SK-N-SH (cell line): ENCODE data around the gene SEC31B. TPM values are rescaled to one million over a fixed set of nuclear protein-coding genes. Genes with fewer than 3 reads are reported as not detected.

Experiments used
- CTCF ChIA-PET: fragments of 300-600, 350-600 bp; formaldehyde crosslinking; extraction: SDS; loops from one replicate; lab custom pipeline; 2021; lab: Yijun Ruan, JAX
- POLR2A ChIA-PET: fragments of 350-600 bp; sonication (Branson Sonifier 250); formaldehyde crosslinking; extraction: SDS; loops from one replicate; lab custom pipeline; 2020; ENCODE audit warnings: antibody characterized with exemption, inconsistent platforms; lab: Yijun Ruan, JAX
- DNase-seq: peaks from one replicate; pipeline ENCODE4 v3.0.0; 2012
- H2AFZ ChIP-seq: fragments of 200-600 bp; sonication (generic); 2 replicates; pipeline ENCODE4 v1.8.1; 2016; ENCODE audit warnings: antibody characterized with exemption, mild to moderate bottlenecking, low read depth
- H3F3A ChIP-seq: fragments of 200-600 bp; sonication (generic); replicated peaks from 2 replicates; pipeline ENCODE3; 2016; ENCODE audit warnings: antibody characterized with exemption, mild to moderate bottlenecking; ENCODE audit not compliant: insufficient read depth
- H3K27ac ChIP-seq, 2 experiments: fragments of 200-500 bp in 1 of 2; fragments of 200-600 bp in 1 of 2; sonication (Bioruptor generic) in 1 of 2; sonication (generic), shearing (Covaris generic) in 1 of 2; 2 replicates each; pipeline versions ENCODE4 v1.5.1 to v1.6.1; 2014 to 2016; ENCODE audit warnings: low read depth in 2 of 2, inconsistent platforms in 1 of 2, low read length in 1 of 2, mild to moderate bottlenecking in 1 of 2, mixed read lengths in 1 of 2
- H3K27me3 ChIP-seq: fragments of 200-600 bp; sonication (generic), shearing (Covaris generic); 2 replicates; pipeline ENCODE4 v1.6.1; 2016; ENCODE audit warnings: mixed run types; ENCODE audit not compliant: insufficient read depth
- H3K36me3 ChIP-seq, 2 experiments: fragments of 200-500 bp in 1 of 2; fragments of 200-600 bp in 1 of 2; sonication (Bioruptor generic) in 1 of 2; sonication (generic) in 1 of 2; replicated peaks in 1 of 2; 2 replicates each; pipeline versions ENCODE3 to v1.5.1; 2014 to 2016; ENCODE audit warnings: low read length in 1 of 2, mild to moderate bottlenecking in 1 of 2; ENCODE audit not compliant: insufficient read depth in 2 of 2, control insufficient read depth in 1 of 2
- H3K4me1 ChIP-seq, 2 experiments: fragments of 200-500 bp in 1 of 2; fragments of 200-600 bp in 1 of 2; sonication (Bioruptor generic) in 1 of 2; sonication (generic), shearing (Covaris generic) in 1 of 2; 2 replicates each; pipeline versions ENCODE4 v1.5.1 to v1.6.1; 2014 to 2016; ENCODE audit warnings: low read depth in 1 of 2, low read length in 1 of 2, mixed run types in 1 of 2; ENCODE audit not compliant: insufficient read depth in 2 of 2, control insufficient read depth in 1 of 2
- H3K4me2 ChIP-seq: fragments of 200-600 bp; sonication (generic), shearing (Covaris generic); 2 replicates; pipeline ENCODE4 v1.6.1; 2017; ENCODE audit warnings: mixed run types
- H3K4me3 ChIP-seq, 2 experiments: fragments of 200-500 bp in 1 of 2; fragments of 200-600 bp in 1 of 2; sonication (Bioruptor generic) in 1 of 2; sonication (generic), shearing (Covaris generic) in 1 of 2; 2 replicates each; pipeline versions ENCODE4 v1.5.1 to v1.8.1; 2014 to 2016; ENCODE audit warnings: low read depth in 2 of 2, inconsistent platforms in 1 of 2, low read length in 1 of 2, mild to moderate bottlenecking in 1 of 2, mixed read lengths in 1 of 2, moderate library complexity in 1 of 2
- H3K79me2 ChIP-seq: fragments of 200-600 bp; sonication (generic); 2 replicates; pipeline ENCODE4 v1.8.1; 2017; ENCODE audit warnings: mild to moderate bottlenecking; ENCODE audit not compliant: insufficient read depth
- H3K9ac ChIP-seq: fragments of 200-600 bp; sonication (generic); 2 replicates; pipeline ENCODE4 v1.6.1; 2017; ENCODE audit warnings: mixed run types
- H3K9me2 ChIP-seq: fragments of 200-600 bp; sonication (generic); 2 replicates; pipeline ENCODE4 v1.6.1; 2017; ENCODE audit warnings: mixed run types
- H3K9me3 ChIP-seq: fragments of 200-600 bp; sonication (generic); 2 replicates; pipeline ENCODE4 v1.6.1; 2017; ENCODE audit warnings: mixed run types, mild to moderate bottlenecking, moderate library complexity
- H4K20me1 ChIP-seq: fragments of 200-600 bp; sonication (generic); 2 replicates; pipeline ENCODE4 v1.6.1; 2017; ENCODE audit warnings: mild to moderate bottlenecking, mixed run types; ENCODE audit not compliant: insufficient read depth
- CHD2 ChIP-seq: fragments of 150-350 bp; IDR thresholded peaks from 2 replicates; pipeline ENCODE4 v1.6.1; 2018; ENCODE audit warnings: low read length; ENCODE audit not compliant: partially characterized antibody
- CTCF ChIP-seq: fragments of 200-600 bp; sonication (generic); IDR thresholded peaks from 2 replicates; pipeline ENCODE4 v1.6.1; 2017; ENCODE audit warnings: antibody characterized with exemption, mild to moderate bottlenecking, moderate library complexity
- ELF1 ChIP-seq: IDR thresholded peaks from 2 replicates; pipeline ENCODE4 v1.4.0; 2012
- EP300 ChIP-seq, 2 experiments: IDR thresholded peaks; 2 replicates each; pipeline versions ENCODE4 v1.4.0 to v1.6.1; 2012; ENCODE audit warnings: borderline replicate concordance in 1 of 2, low read depth in 1 of 2, low read length in 1 of 2
- EZH2phosphoT487 ChIP-seq: fragments of 200-600 bp; sonication (generic); IDR thresholded peaks from 2 replicates; pipeline ENCODE4 v1.6.1; 2017; ENCODE audit warnings: low read depth, mixed run types, mild to moderate bottlenecking, antibody characterized with exemption, moderate library complexity, borderline replicate concordance
- GABPA ChIP-seq: IDR thresholded peaks from 2 replicates; pipeline ENCODE4 v1.4.0; 2012; ENCODE audit warnings: low read depth, mild to moderate bottlenecking
- IRF3 ChIP-seq: fragments of 150-350 bp; IDR thresholded peaks from 2 replicates; pipeline ENCODE4 v1.6.1; 2016; ENCODE audit warnings: mild to moderate bottlenecking, low read depth, low read length
- MXI1 ChIP-seq: IDR thresholded peaks from 2 replicates; pipeline ENCODE4 v1.6.1; 2012; ENCODE audit warnings: mild to moderate bottlenecking, low read depth, low read length, improper control_type of control experiment
- NFIC ChIP-seq: IDR thresholded peaks from 2 replicates; pipeline ENCODE4 v1.4.0; 2012; ENCODE audit warnings: borderline replicate concordance
- POLR2AphosphoS5 ChIP-seq: IDR thresholded peaks from 2 replicates; pipeline ENCODE4 v1.6.1; 2012; ENCODE audit warnings: low read depth, low read length
- RAD21 ChIP-seq: IDR thresholded peaks from 2 replicates; pipeline ENCODE4 v1.6.1; 2012; ENCODE audit warnings: mild to moderate bottlenecking, low read length
- RCOR1 ChIP-seq: fragments of 150-350 bp; IDR thresholded peaks from 2 replicates; pipeline ENCODE4 v1.6.1; 2017; ENCODE audit warnings: antibody characterized with exemption, low read length
- RFX5 ChIP-seq: IDR thresholded peaks from 2 replicates; pipeline ENCODE4 v1.6.1; 2012; ENCODE audit warnings: mild to moderate bottlenecking, improper control_type of control experiment, low read length
- SIN3A ChIP-seq: IDR thresholded peaks from 2 replicates; pipeline ENCODE4 v1.6.1; 2012; ENCODE audit warnings: low read depth, mild to moderate bottlenecking, low read length, moderate library complexity, borderline replicate concordance
- SMC3 ChIP-seq: IDR thresholded peaks from 2 replicates; pipeline ENCODE4 v1.6.1; 2012; ENCODE audit warnings: low read depth, low read length, improper control_type of control experiment
- TAF1 ChIP-seq: IDR thresholded peaks from 2 replicates; pipeline ENCODE4 v1.6.1; 2012; ENCODE audit warnings: low read depth, mild to moderate bottlenecking, low read length, moderate library complexity, borderline replicate concordance
- TEAD4 ChIP-seq: IDR thresholded peaks from 2 replicates; pipeline ENCODE4 v1.4.0; 2012; ENCODE audit warnings: mild to moderate bottlenecking, borderline replicate concordance; ENCODE audit not compliant: insufficient read depth
- USF2 ChIP-seq: fragments of 150-350 bp; IDR thresholded peaks from 2 replicates; pipeline ENCODE4 v1.6.1; 2017; ENCODE audit warnings: antibody characterized with exemption, low read length, low read depth, borderline replicate concordance
- YY1 ChIP-seq: IDR thresholded peaks from 2 replicates; pipeline ENCODE4 v1.4.0; 2012; ENCODE audit warnings: low read depth, mild to moderate bottlenecking
- WGBS: methylation state at CpG from one replicate; pipeline ENCODE4 v1.1.6; 2017; ENCODE audit warnings: low lambda C conversion rate; 5-methylcytosine and 5-hydroxymethylcytosine counted together
- polyA plus RNA-seq, 3 experiments: library from polyadenylated mRNA; depleted of rRNA; stranded (reverse); fragments of >200 nt; gene quantifications; 2 replicates each; pipeline ENCODE4 v1.2.3, GENCODE V29; 2012

Gene SEC31B
- polyA plus RNA-seq, 1 of the 3 experiments (the other 2 are of a cell fraction), result 8.8 TPM

- Histone ChIP-seq H3K4me1 (peaks cover 9% of the 10 kb centered on the region in 2 experiments; a peak in 3 of 4 replicates), H3K36me3 (peaks cover 18 to 28% of the 10 kb centered on the region in 2 experiments), H2AFZ (peak within 1 kb of the TSS; percentile 85; the same call in 1 of the 2 replicates), H3K4me2 (peak within 1 kb of the TSS; percentile 79), H3K9me2 (no peaks in the 10 kb centered on the region), H3F3A (no peaks in the 10 kb centered on the region), H3K9me3 (no peaks in the 10 kb centered on the region), H3K27ac (peak within 1 kb of the TSS; percentile 26 to 45; a peak in 2 of 4 replicates), H3K9ac (peak within 1 kb of the TSS; percentile 71), H3K27me3 (no peaks in the 10 kb centered on the region), H3K79me2 (peaks cover 48% of the 10 kb centered on the region), H3K4me3 (peak within 1 kb of the TSS; percentile 69 to 82), H4K20me1 (peaks cover 9% of the 10 kb centered on the region; the same call in 1 of the 2 replicates)
- WGBS, result under 1% methylated on average over 34 of the region's 35 CpGs
- TF ChIP-seq RCOR1 (peak; percentile 55; the same call in 1 of the 2 replicates), YY1 (peak; percentile 85), IRF3 (no peak), SIN3A (peak; percentile 79; the same call in 1 of the 2 replicates), USF2 (no peak), TEAD4 (no peak), GABPA (peak; percentile 90), RAD21 (peak; percentile 17; the same call in 1 of the 2 replicates), MXI1 (peak; percentile 74; the same call in 1 of the 2 replicates), NFIC (no peak), POLR2AphosphoS5 (peak; percentile 96), RFX5 (peak; percentile 69), CHD2 (peak; percentile 79), EP300 (IDR thresholded peaks at IDR 0.05; ENCODE audit: borderline replicate concordance in 1 of 2, low read depth in 1 of 2, low read length in 1 of 2) (peak; percentile 15 to 18; a peak in 2 of 4 replicates), CTCF (peak; percentile 92), ELF1 (peak; percentile 70), TAF1 (peak; percentile 70), SMC3 (peak; percentile 34; the same call in 1 of the 2 replicates), EZH2phosphoT487 (no peak)
- peak; percentile 95 for DNase-seq
- ChIA-PET CTCF (interaction anchor here (0.6 to 3.0 kb wide), 24 partner anchors 9 to 1719 kb away, joined by 3 to 11 read pairs (median 4); partner anchors contain the start of gene SEC31B), POLR2A (interaction anchor here (0.6 to 1.4 kb wide), 5 partner anchors 11 to 174 kb away, joined by 3 to 7 read pairs (median 5); no protein-coding TSS in a partner anchor)
Measured at GRCh38 chr10:100535715-100536353, 16.2 kb upstream of the SEC31B start, which contains the start of gene HIF1AN. HIF1AN (plus strand) TSS chr10:100535943; CDS start chr10:100535959, 16 bp downstream.
